HG03520 (cell line): Measurements from ENCODE around the gene RNASE11.

ENCODE experiments used
- ATAC-seq: cut with Tn5 transposase; IDR thresholded peaks from one replicate; pipeline ENCODE4 v1.9.1; 2021; ENCODE audit warnings: mild to moderate bottlenecking, moderate library complexity; ENCODE audit not compliant: unreplicated experiment

Gene RNASE11

GRCh38 chr14:20546877-20547276, 40.9 kb downstream of the RNASE11 start:
- no peak for ATAC-seq

DNA sequence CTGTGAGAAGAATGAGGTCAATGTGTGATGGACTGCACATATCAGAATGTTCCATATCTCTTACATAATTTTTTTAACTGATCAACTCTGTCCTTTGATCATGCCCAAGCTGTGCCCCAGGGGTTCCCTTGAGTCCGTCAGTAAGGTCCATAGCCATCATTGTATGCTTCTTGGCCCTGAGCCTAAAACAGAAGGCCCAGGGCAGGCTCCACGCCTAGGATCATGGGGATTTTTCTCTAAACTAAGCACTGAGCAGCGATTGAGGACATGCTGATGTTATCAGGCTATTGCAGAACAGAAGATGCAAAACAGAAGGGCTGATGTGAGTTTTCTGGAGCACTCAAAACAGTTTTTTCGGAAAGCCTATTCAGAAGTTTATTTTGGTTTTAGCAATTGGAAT, 47.9 kb downstream of the RNASE11 start:
- ATAC-seq = no peak
